HepG2 (cell line): ENCODE data around the gene OR51G2. TPM values are rescaled to one million over a fixed set of nuclear protein-coding genes. Genes with fewer than 3 reads are reported as not detected.

Source experiments
- ATAC-seq: fragments of 200-7000 bp; cut with Tn5 transposase; 3 replicates; pipeline ENCODE4 v1.9.1; 2020; ENCODE audit warnings: mild to moderate bottlenecking, moderate library complexity
- BruUV-seq: library from RNA; stranded (reverse); fragments of 400-500 nt; replicated peaks from 2 replicates; lab custom pipeline; 2021; lab: Mats Ljungman, UMichigan
- CTCF ChIA-PET: fragments of 300-600 bp; formaldehyde crosslinking; extraction: SDS; loops from one replicate; lab custom pipeline; 2021; ENCODE audit warnings: low total read pairs, inconsistent platforms, low intra/inter-chr PET ratio; lab: Yijun Ruan, JAX
- POLR2A ChIA-PET: fragments of 350-600 bp; sonication (Branson Sonifier 250); formaldehyde crosslinking; loops from one replicate; lab custom pipeline; 2020; ENCODE audit warnings: antibody characterized with exemption, inconsistent platforms; lab: Yijun Ruan, JAX
- DNase-seq: peaks from one replicate; pipeline ENCODE4 v3.0.0-alpha.2; 2015; ENCODE audit warnings: low spot score
- FAIRE-seq: peaks from 3 replicates; lab custom pipeline; 2011; peaks lifted over from hg19 to GRCh38; lab: Jason Lieb, UNC
- H2AFZ ChIP-seq: one replicate; pipeline ENCODE4 v1.6.1; 2011; ENCODE audit warnings: low read length, inconsistent platforms
- H3K27ac ChIP-seq: fragments of 300-600 bp; 3 replicates; pipeline ENCODE4 v1.8.0; 2011; ENCODE audit warnings: mixed run types, mild to moderate bottlenecking, mixed read lengths, low read length, inconsistent platforms; ENCODE audit not compliant: insufficient read depth; ENCODE audit errors: extremely low read length
- H3K27me3 ChIP-seq, 2 experiments: fragments of 200-600 bp in 1 of 2; 2 replicates in 1 of 2; 3 replicates in 1 of 2; pipeline versions ENCODE4 v1.6.0 to v1.8.0; 2011; ENCODE audit warnings: low read length in 2 of 2, mild to moderate bottlenecking in 2 of 2, moderate library complexity in 2 of 2, inconsistent platforms in 1 of 2; ENCODE audit not compliant: insufficient read depth in 2 of 2, control insufficient read depth in 1 of 2
- H3K36me3 ChIP-seq, 2 experiments: fragments of 200-600 bp in 1 of 2; replicated peaks in 1 of 2; 2 replicates in 1 of 2; 3 replicates in 1 of 2; pipeline versions ENCODE4 v1.5.1 to v1.8.0; 2011; ENCODE audit warnings: low read length in 2 of 2, inconsistent platforms in 1 of 2; ENCODE audit not compliant: insufficient read depth in 2 of 2, control insufficient read depth in 1 of 2
- H3K4me1 ChIP-seq: 2 replicates; pipeline ENCODE4 v1.5.1; 2012; ENCODE audit warnings: low read length, inconsistent platforms; ENCODE audit not compliant: insufficient read depth
- H3K4me2 ChIP-seq: 2 replicates; pipeline ENCODE4 v1.6.0; 2011; ENCODE audit warnings: low read depth, low read length, inconsistent platforms
- H3K4me3 ChIP-seq, 3 experiments: fragments of 200-600 bp in 1 of 3; sonication (generic), shearing (Covaris generic) in 1 of 3; replicated peaks in 1 of 3; 2 replicates each; pipeline ENCODE4 v1.5.1; 2011 to 2016; ENCODE audit warnings: low read length in 3 of 3, inconsistent platforms in 2 of 3, low read depth in 2 of 3, mild to moderate bottlenecking in 2 of 3, control low read depth in 1 of 3, mixed read lengths in 1 of 3; ENCODE audit not compliant: insufficient read depth in 1 of 3
- H3K79me2 ChIP-seq: one replicate; pipeline ENCODE4 v1.6.1; 2011; ENCODE audit warnings: low read length, inconsistent platforms; ENCODE audit not compliant: insufficient read depth
- H3K9ac ChIP-seq: 2 replicates; pipeline ENCODE4 v1.6.0; 2011; ENCODE audit warnings: mild to moderate bottlenecking, low read depth, low read length, inconsistent platforms; ENCODE audit not compliant: insufficient read depth
- H3K9me3 ChIP-seq: 2 replicates; pipeline ENCODE4 v1.5.1; 2012; ENCODE audit warnings: mild to moderate bottlenecking, low read length
- H4K20me1 ChIP-seq: 2 replicates; pipeline ENCODE4 v1.6.0; 2011; ENCODE audit warnings: inconsistent platforms, mild to moderate bottlenecking, low read length, moderate library complexity; ENCODE audit not compliant: insufficient read depth
- SALL2 ChIP-seq: sonication (generic); formaldehyde crosslinking; IDR thresholded peaks from 2 replicates; pipeline ENCODE4 v1.8.1; 2023; ENCODE audit warnings: mild to moderate bottlenecking, missing genetic modification reagents, inconsistent platforms
- YEATS2 ChIP-seq: sonication (generic); formaldehyde crosslinking; IDR thresholded peaks from 2 replicates; pipeline ENCODE4 v1.4.0; 2020; ENCODE audit warnings: missing genetic modification reagents, borderline replicate concordance
- ZNF232 ChIP-seq: sonication (generic); formaldehyde crosslinking; IDR thresholded peaks from 2 replicates; pipeline ENCODE4 v1.4.0; 2020; ENCODE audit warnings: missing genetic modification reagents, borderline replicate concordance
- ZNF879 ChIP-seq: sonication (generic); formaldehyde crosslinking; IDR thresholded peaks from 2 replicates; pipeline ENCODE4 v1.8.1; 2023; ENCODE audit warnings: missing genetic modification reagents
- WGBS: methylation state at CpG from one replicate; pipeline ENCODE4 v1.1.6; 2017; ENCODE audit warnings: low lambda C conversion rate; 5-methylcytosine and 5-hydroxymethylcytosine counted together
- in situ Hi-C: cut with HindIII; loops from 2 replicates; pipeline ENCODE4 v1.10.0; 2017; ENCODE audit warnings: low pct_unique_long_range_greater_than_20kb; ENCODE audit not compliant: extremely low pct_ligation_motif_present
- intact Hi-C: fragments of 100-400 bp; cut with micrococcal nuclease; formaldehyde crosslinking; loops from one replicate; pipeline ENCODE4 v1.10.0; 2022; ENCODE audit not compliant: unreplicated experiment
- polyA plus RNA-seq, 8 experiments: library from polyadenylated mRNA; depleted of rRNA in 3 of 8; stranded (reverse) in 7 of 8; unstranded in 1 of 8; fragments of >200 nt; fragmentation: Illumina TruSeq in 4 of 8; extraction: Trizol in 4 of 8; gene quantifications; 2 replicates each; pipeline versions ENCODE4 v1.2.1 to v1.2.3, GENCODE V29; 2011 to 2016; ENCODE audit warnings: low read depth in 4 of 8, missing spikeins in 1 of 8, mixed read lengths in 1 of 8; ENCODE audit not compliant: insufficient read depth in 1 of 8
- total RNA-seq, 5 experiments: library from RNA; depleted of rRNA; stranded (reverse); fragments of >200 nt; fragmentation: Illumina TruSeq; extraction: Trizol; gene quantifications; 2 replicates each; pipeline ENCODE4 v1.2.3, GENCODE V29; 2016; ENCODE audit warnings: low read depth in 1 of 5
- TF ChIP-seq, protein P1 (sequence below): sonication (generic); formaldehyde crosslinking; conservative IDR thresholded peaks from 2 replicates; pipeline ENCODE4 v1.4.0; 2020; ENCODE audit warnings: missing genetic modification reagents
- TF ChIP-seq, protein P2 (sequence below): sonication (generic); formaldehyde crosslinking; IDR thresholded peaks from 2 replicates; pipeline ENCODE4 v1.4.0; 2020; ENCODE audit warnings: missing genetic modification reagents, borderline replicate concordance
- TF ChIP-seq, protein P3 (sequence below): fragments of 450-650 bp; IDR thresholded peaks from 2 replicates; pipeline ENCODE4 v1.6.1; 2017; ENCODE audit warnings: mild to moderate bottlenecking

The OR51G2 gene
- total and polyA plus RNA-seq, 2 of the 13 experiments (the other 11 are each of a cell fraction or from before 2014, with no cell fraction given): not detected

GRCh38 chr11:4924239-4924638 lies 5.1 kb upstream of the OR51G2 start, which contains the start of gene OR51G1:
TSS of gene OR51G1 (minus strand) at chr11:4924339. CDS start at chr11:4924339, 0 bp downstream.
- no peak for TF ChIP-seq ZNF232 (CRISPR knock-in tag)
- TF ChIP-seq ZNF879 (CRISPR knock-in tag): no peak
- TF ChIP-seq, protein P1, sequence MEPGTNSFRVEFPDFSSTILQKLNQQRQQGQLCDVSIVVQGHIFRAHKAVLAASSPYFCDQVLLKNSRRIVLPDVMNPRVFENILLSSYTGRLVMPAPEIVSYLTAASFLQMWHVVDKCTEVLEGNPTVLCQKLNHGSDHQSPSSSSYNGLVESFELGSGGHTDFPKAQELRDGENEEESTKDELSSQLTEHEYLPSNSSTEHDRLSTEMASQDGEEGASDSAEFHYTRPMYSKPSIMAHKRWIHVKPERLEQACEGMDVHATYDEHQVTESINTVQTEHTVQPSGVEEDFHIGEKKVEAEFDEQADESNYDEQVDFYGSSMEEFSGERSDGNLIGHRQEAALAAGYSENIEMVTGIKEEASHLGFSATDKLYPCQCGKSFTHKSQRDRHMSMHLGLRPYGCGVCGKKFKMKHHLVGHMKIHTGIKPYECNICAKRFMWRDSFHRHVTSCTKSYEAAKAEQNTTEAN (CRISPR knock-in tag): no peak
- TF ChIP-seq, protein P2, sequence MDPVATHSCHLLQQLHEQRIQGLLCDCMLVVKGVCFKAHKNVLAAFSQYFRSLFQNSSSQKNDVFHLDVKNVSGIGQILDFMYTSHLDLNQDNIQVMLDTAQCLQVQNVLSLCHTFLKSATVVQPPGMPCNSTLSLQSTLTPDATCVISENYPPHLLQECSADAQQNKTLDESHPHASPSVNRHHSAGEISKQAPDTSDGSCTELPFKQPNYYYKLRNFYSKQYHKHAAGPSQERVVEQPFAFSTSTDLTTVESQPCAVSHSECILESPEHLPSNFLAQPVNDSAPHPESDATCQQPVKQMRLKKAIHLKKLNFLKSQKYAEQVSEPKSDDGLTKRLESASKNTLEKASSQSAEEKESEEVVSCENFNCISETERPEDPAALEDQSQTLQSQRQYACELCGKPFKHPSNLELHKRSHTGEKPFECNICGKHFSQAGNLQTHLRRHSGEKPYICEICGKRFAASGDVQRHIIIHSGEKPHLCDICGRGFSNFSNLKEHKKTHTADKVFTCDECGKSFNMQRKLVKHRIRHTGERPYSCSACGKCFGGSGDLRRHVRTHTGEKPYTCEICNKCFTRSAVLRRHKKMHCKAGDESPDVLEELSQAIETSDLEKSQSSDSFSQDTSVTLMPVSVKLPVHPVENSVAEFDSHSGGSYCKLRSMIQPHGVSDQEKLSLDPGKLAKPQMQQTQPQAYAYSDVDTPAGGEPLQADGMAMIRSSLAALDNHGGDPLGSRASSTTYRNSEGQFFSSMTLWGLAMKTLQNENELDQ (CRISPR knock-in tag): no peak
- no peak for TF ChIP-seq YEATS2 (CRISPR knock-in tag)
- TF ChIP-seq, protein P3, sequence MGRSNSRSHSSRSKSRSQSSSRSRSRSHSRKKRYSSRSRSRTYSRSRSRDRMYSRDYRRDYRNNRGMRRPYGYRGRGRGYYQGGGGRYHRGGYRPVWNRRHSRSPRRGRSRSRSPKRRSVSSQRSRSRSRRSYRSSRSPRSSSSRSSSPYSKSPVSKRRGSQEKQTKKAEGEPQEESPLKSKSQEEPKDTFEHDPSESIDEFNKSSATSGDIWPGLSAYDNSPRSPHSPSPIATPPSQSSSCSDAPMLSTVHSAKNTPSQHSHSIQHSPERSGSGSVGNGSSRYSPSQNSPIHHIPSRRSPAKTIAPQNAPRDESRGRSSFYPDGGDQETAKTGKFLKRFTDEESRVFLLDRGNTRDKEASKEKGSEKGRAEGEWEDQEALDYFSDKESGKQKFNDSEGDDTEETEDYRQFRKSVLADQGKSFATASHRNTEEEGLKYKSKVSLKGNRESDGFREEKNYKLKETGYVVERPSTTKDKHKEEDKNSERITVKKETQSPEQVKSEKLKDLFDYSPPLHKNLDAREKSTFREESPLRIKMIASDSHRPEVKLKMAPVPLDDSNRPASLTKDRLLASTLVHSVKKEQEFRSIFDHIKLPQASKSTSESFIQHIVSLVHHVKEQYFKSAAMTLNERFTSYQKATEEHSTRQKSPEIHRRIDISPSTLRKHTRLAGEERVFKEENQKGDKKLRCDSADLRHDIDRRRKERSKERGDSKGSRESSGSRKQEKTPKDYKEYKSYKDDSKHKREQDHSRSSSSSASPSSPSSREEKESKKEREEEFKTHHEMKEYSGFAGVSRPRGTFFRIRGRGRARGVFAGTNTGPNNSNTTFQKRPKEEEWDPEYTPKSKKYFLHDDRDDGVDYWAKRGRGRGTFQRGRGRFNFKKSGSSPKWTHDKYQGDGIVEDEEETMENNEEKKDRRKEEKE: no peak
- TF ChIP-seq SALL2 (CRISPR knock-in tag): no peak
- TF ChIP-seq, all 625 proteins: peak for 0
- H3K27ac ChIP-seq: no peak within 1 kb of the TSS
- no peaks in the 10 kb centered on the region for H3K4me1 ChIP-seq
- no TSS peak for BruUV-seq
- H3K4me2 ChIP-seq: no peak within 1 kb of the TSS
- H2AFZ ChIP-seq: no peak within 1 kb of the TSS
- intact Hi-C loops: no loop called here
- H3K27me3 ChIP-seq: peaks cover 0 to 3% of the 10 kb centered on the region in 2 experiments; a peak in 1 of 5 replicates
- POLR2A ChIA-PET: no interaction called here
- FAIRE-seq (no peak), ATAC-seq (no peak), DNase-seq (no peak)
- no peak within 1 kb of the TSS for H3K4me3 ChIP-seq
- no peaks in the 10 kb centered on the region for H3K36me3 ChIP-seq
- H4K20me1 ChIP-seq: no peaks in the 10 kb centered on the region
- H3K79me2 ChIP-seq: no peaks in the 10 kb centered on the region
- no peaks in the 10 kb centered on the region for H3K9me3 ChIP-seq
- no peak within 1 kb of the TSS for H3K9ac ChIP-seq
- in situ Hi-C loops: no loop called here
- 7% methylated on average over 1 of the region's 1 CpG for WGBS
- CTCF ChIA-PET: no interaction called here
